ENCODE measurements around the gene IP6K3.

- TF ChIP-seq CTCF (IDR thresholded peaks at IDR 0.05; ENCODE audit: low read depth, low read length) (no peak), EZH2phosphoT487 (IDR thresholded peaks at IDR 0.05; ENCODE audit: low read depth) (no peak)
Measured at GRCh38 chr6:33772082-33772830, 25.6 kb upstream of the IP6K3 start.

All from OCI-LY3 (cell line).